IMR-90 (cell line): ENCODE measurements around the gene NUP93. TPM values are rescaled to one million over a fixed set of nuclear protein-coding genes. Genes with fewer than 3 reads are reported as not detected.
A peak's percentile ranks its signal among the peaks of the same experiment; 100 is the strongest.

Source experiments
- ATAC-seq: fragments of 200-7000 bp; cut with Tn5 transposase; 2 replicates; pipeline ENCODE4 v1.9.1; 2020; ENCODE audit warnings: low read depth, mild to moderate bottlenecking, moderate library complexity
- BruUV-seq: library from RNA; stranded (reverse); fragments of 400-500 nt; replicated peaks from 2 replicates; lab custom pipeline; 2021; lab: Mats Ljungman, UMichigan
- CTCF ChIA-PET: fragments of 300-600 bp; formaldehyde crosslinking; extraction: SDS; loops from one replicate; lab custom pipeline; 2021; ENCODE audit warnings: antibody characterized with exemption; lab: Yijun Ruan, JAX
- POLR2A ChIA-PET: fragments of 300-600 bp; sonication (Branson Sonifier 250); formaldehyde crosslinking; loops from one replicate; lab custom pipeline; 2022; ENCODE audit warnings: antibody characterized with exemption; ENCODE audit not compliant: unreplicated experiment; lab: Charles Lee
- DNase-seq: peaks from one replicate; pipeline ENCODE4 v3.0.0; 2013
- H2AFZ ChIP-seq: replicated peaks from 2 replicates; pipeline ENCODE3; 2013; ENCODE audit warnings: low read length, mild to moderate bottlenecking; ENCODE audit not compliant: poor library complexity
- H2AK5ac ChIP-seq: 2 replicates; pipeline ENCODE4 v1.6.1; 2013; ENCODE audit warnings: low read depth, low read length, inconsistent platforms
- H2AK9ac ChIP-seq: replicated peaks from 2 replicates; pipeline ENCODE3; 2013; ENCODE audit warnings: mild to moderate bottlenecking, low read depth, low read length, moderate library complexity; ENCODE audit not compliant: poor library complexity
- H2BK120ac ChIP-seq: 2 replicates; pipeline ENCODE4 v1.6.1; 2013; ENCODE audit warnings: low read depth, low read length, inconsistent platforms
- H2BK15ac ChIP-seq: 3 replicates; pipeline ENCODE4 v1.6.1; 2013; ENCODE audit warnings: low read depth, low read length, inconsistent platforms
- H2BK20ac ChIP-seq: 2 replicates; pipeline ENCODE4 v1.6.1; 2013; ENCODE audit warnings: low read depth, mild to moderate bottlenecking, inconsistent platforms, low read length, moderate library complexity
- H2BK5ac ChIP-seq: 2 replicates; pipeline ENCODE4 v1.6.1; 2013; ENCODE audit warnings: mild to moderate bottlenecking, low read depth, low read length, inconsistent platforms; ENCODE audit not compliant: poor library complexity, severe bottlenecking
- H3K14ac ChIP-seq: replicated peaks from 2 replicates; pipeline ENCODE4 v1.6.1; 2013; ENCODE audit warnings: low read depth, low read length, inconsistent platforms
- H3K18ac ChIP-seq: 2 replicates; pipeline ENCODE4 v1.6.1; 2013; ENCODE audit warnings: low read depth, low read length, control low read depth
- H3K23ac ChIP-seq: 2 replicates; pipeline ENCODE4 v1.6.1; 2013; ENCODE audit warnings: low read depth, low read length, inconsistent platforms
- H3K27ac ChIP-seq: 2 replicates; pipeline ENCODE4 v1.5.1; 2013; ENCODE audit warnings: mild to moderate bottlenecking, control low read depth, low read length; ENCODE audit not compliant: insufficient read depth
- H3K27me3 ChIP-seq: 2 replicates; pipeline ENCODE4 v1.6.1; 2013; ENCODE audit warnings: low read length; ENCODE audit not compliant: control insufficient read depth, insufficient read depth
- H3K36me3 ChIP-seq: 2 replicates; pipeline ENCODE4 v1.6.1; 2013; ENCODE audit warnings: low read length, mixed read lengths; ENCODE audit not compliant: control insufficient read depth, insufficient read depth
- H3K4ac ChIP-seq: 2 replicates; pipeline ENCODE4 v1.6.1; 2013; ENCODE audit warnings: low read depth, low read length, inconsistent platforms
- H3K4me1 ChIP-seq: 2 replicates; pipeline ENCODE4 v1.6.1; 2013; ENCODE audit warnings: low read length, mixed read lengths; ENCODE audit not compliant: control insufficient read depth, insufficient read depth
- H3K4me2 ChIP-seq: 2 replicates; pipeline ENCODE4 v1.6.1; 2013; ENCODE audit warnings: low read depth, mild to moderate bottlenecking, control low read depth, low read length, moderate library complexity
- H3K4me3 ChIP-seq: 2 replicates; pipeline ENCODE4 v1.5.1; 2013; ENCODE audit warnings: low read depth, mild to moderate bottlenecking, control low read depth, low read length, moderate library complexity; ENCODE audit not compliant: insufficient read depth
- H3K56ac ChIP-seq: 2 replicates; pipeline ENCODE4 v1.6.1; 2013; ENCODE audit warnings: low read length, inconsistent platforms; ENCODE audit not compliant: insufficient read depth; ENCODE audit errors: extremely low read depth
- H3K79me1 ChIP-seq, 2 experiments: 2 replicates each; pipeline ENCODE4 v1.6.1; 2013; ENCODE audit warnings: low read length in 2 of 2, inconsistent platforms in 1 of 2, low read depth in 1 of 2
- H3K9ac ChIP-seq: 2 replicates; pipeline ENCODE4 v1.6.1; 2013; ENCODE audit warnings: low read depth, low read length, control low read depth
- H3K9me1 ChIP-seq: 2 replicates; pipeline ENCODE4 v1.6.1; 2013; ENCODE audit warnings: low read length, inconsistent platforms; ENCODE audit not compliant: insufficient read depth
- H3K9me3 ChIP-seq: 2 replicates; pipeline ENCODE4 v1.6.1; 2013; ENCODE audit warnings: low read length; ENCODE audit not compliant: control insufficient read depth, insufficient read depth
- H4K20me1 ChIP-seq: 2 replicates; pipeline ENCODE4 v1.6.1; 2013; ENCODE audit warnings: low read length, inconsistent platforms; ENCODE audit not compliant: insufficient read depth
- H4K5ac ChIP-seq: 2 replicates; pipeline ENCODE4 v1.6.1; 2013; ENCODE audit warnings: mild to moderate bottlenecking, low read depth, low read length, control low read depth
- H4K8ac ChIP-seq, 2 experiments: 2 replicates each; pipeline ENCODE4 v1.6.1; 2013; ENCODE audit warnings: low read depth in 2 of 2, low read length in 2 of 2, control low read depth in 1 of 2, inconsistent platforms in 1 of 2
- H4K91ac ChIP-seq: 2 replicates; pipeline ENCODE4 v1.6.1; 2013; ENCODE audit warnings: low read depth, low read length, inconsistent platforms; ENCODE audit not compliant: insufficient read depth
- CEBPB ChIP-seq: IDR thresholded peaks from 2 replicates; pipeline ENCODE4 v1.6.1; 2012; ENCODE audit warnings: low read depth, low read length, improper control_type of control experiment
- MAFK ChIP-seq: IDR thresholded peaks from 2 replicates; pipeline ENCODE4 v1.6.1; 2012; ENCODE audit warnings: low read depth, low read length, improper control_type of control experiment
- MAZ ChIP-seq: IDR thresholded peaks from 2 replicates; pipeline ENCODE4 v1.6.1; 2012; ENCODE audit warnings: low read depth, mild to moderate bottlenecking, low read length, improper control_type of control experiment, moderate library complexity, borderline replicate concordance
- MXI1 ChIP-seq: IDR thresholded peaks from 2 replicates; pipeline ENCODE4 v1.6.1; 2012; ENCODE audit warnings: low read depth, mild to moderate bottlenecking, low read length, moderate library complexity, borderline replicate concordance
- NFE2L2 ChIP-seq: fragments of 150-350 bp; IDR thresholded peaks from 2 replicates; pipeline ENCODE4 v1.6.1; 2016; ENCODE audit warnings: low read depth, mild to moderate bottlenecking, low read length
- POLR2A ChIP-seq: IDR thresholded peaks from 2 replicates; pipeline ENCODE4 v1.6.1; 2012; ENCODE audit warnings: mild to moderate bottlenecking, low read depth, low read length
- RAD21 ChIP-seq: IDR thresholded peaks from 2 replicates; pipeline ENCODE4 v1.6.1; 2012; ENCODE audit warnings: low read length, improper control_type of control experiment
- RCOR1 ChIP-seq: IDR thresholded peaks from 2 replicates; pipeline ENCODE4 v1.6.1; 2012; ENCODE audit warnings: mild to moderate bottlenecking, low read length, improper control_type of control experiment; ENCODE audit not compliant: insufficient replicate concordance
- RFX5 ChIP-seq: IDR thresholded peaks from 2 replicates; pipeline ENCODE4 v1.8.0; 2012; ENCODE audit warnings: low read depth, mild to moderate bottlenecking, low read length, moderate library complexity
- SMC3 ChIP-seq: fragments of 150-350 bp; IDR thresholded peaks from 2 replicates; pipeline ENCODE4 v1.6.1; 2016; ENCODE audit warnings: low read depth, mild to moderate bottlenecking, antibody characterized with exemption, low read length, moderate library complexity
- USF2 ChIP-seq: fragments of 150-350 bp; IDR thresholded peaks from 2 replicates; pipeline ENCODE4 v1.6.1; 2017; ENCODE audit warnings: mild to moderate bottlenecking, antibody characterized with exemption, low read length, low read depth
- WGBS, 2 experiments: methylation state at CpG; one replicate each; pipeline versions ENCODE4 v1.1.5 to v1.1.7; 2013; ENCODE audit warnings: missing lambda C conversion rate in 2 of 2; ENCODE audit not compliant: insufficient read length in 1 of 2; ENCODE audit errors: extremely low coverage in 2 of 2; 5-methylcytosine and 5-hydroxymethylcytosine counted together
- dilution Hi-C: fragments of 300-500 bp; cut with HindIII; formaldehyde crosslinking; loops from one replicate; pipeline ENCODE4 v1.14.3; 2018; ENCODE audit warnings: low sequenced_read_pairs; ENCODE audit not compliant: unreplicated experiment
- in situ Hi-C: fragments of 300-500 bp; cut with MboI; formaldehyde crosslinking; loops from 3 replicates; pipeline ENCODE4 v1.14.3; 2019; ENCODE audit warnings: low sequenced_read_pairs, inconsistent platforms, mixed read lengths
- intact Hi-C: fragments of 100-400 bp; cut with micrococcal nuclease; formaldehyde crosslinking; loops from 2 replicates; pipeline ENCODE4 v1.10.0; 2022
- polyA plus RNA-seq, 3 experiments: library from polyadenylated mRNA; depleted of rRNA; stranded (reverse); fragments of >200 nt; gene quantifications; 2 replicates each; pipeline ENCODE4 v1.2.3, GENCODE V29; 2012; ENCODE audit warnings: low replicate concordance in 1 of 3
- total RNA-seq: library from RNA; depleted of rRNA; stranded (reverse); fragments of >200 nt; gene quantifications from 2 replicates; pipeline ENCODE4 v1.2.3, GENCODE V29; 2012
- TF ChIP-seq, protein P1 (sequence below): fragments of 150-350 bp; IDR thresholded peaks from 2 replicates; pipeline ENCODE4 v1.6.1; 2016; ENCODE audit warnings: low read depth, mild to moderate bottlenecking, low read length, moderate library complexity, borderline replicate concordance
- TF ChIP-seq, protein P2 (sequence below): conservative IDR thresholded peaks from 2 replicates; pipeline ENCODE4 v1.5.1; 2012; ENCODE audit warnings: mild to moderate bottlenecking, low read depth, low read length, improper control_type of control experiment

The NUP93 gene
- total and polyA plus RNA-seq, 2 of the 4 experiments (the other 2 are of a cell fraction) = 54.6 to 72.6 TPM

DNA sequence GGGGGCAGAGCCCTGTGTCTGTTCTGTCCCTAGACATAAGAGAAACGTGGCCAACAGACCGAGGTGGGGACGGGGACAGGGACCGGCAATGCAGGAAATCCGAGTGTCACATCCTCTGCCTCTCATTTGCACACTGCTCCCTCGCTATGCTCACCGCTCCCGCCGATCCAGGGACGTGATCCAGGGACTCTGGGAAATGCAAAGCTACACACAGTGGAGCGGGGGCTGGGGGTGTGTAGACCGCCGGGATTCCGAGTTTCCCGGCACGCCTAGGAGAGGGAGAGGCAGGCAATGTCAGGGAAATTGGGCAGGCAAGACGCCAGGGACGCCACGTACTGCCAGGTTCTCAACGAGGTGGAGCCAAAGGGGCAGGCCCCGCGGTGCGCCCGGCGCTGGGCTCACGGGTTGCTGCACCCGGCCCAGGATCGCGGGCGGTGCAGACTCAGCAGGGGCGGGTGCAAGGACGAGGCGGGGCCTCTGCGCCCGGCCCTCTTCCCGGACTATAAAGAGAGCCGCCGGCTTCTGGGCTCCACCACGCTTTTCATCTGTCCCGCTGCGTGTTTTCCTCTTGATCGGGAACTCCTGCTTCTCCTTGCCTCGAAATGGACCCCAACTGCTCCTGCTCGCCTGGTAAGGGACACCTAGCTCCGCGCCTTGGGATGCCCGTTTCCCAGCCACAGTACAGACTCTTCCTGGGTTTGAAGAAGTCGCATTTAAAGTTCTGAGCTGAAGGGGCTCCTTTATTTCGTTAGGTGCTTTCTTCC is 47.8 kb upstream of the NUP93 start, which contains the start of gene MT1X:
Gene MT1X (plus strand): TSS at position 532 of the 764 bp plus-strand sequence. CDS start 71 bp downstream, at position 603.
- Histone ChIP-seq H2BK120ac (peak within 1 kb of the TSS; percentile 69), H3K9ac (peak within 1 kb of the TSS; percentile 77), H3K27ac (peak within 1 kb of the TSS; percentile 50), H3K4me1 (peaks cover 7% of the 10 kb centered on the region; the same call in 1 of the 2 replicates), H3K79me1 (peaks cover 3% of the 10 kb centered on the region in 2 experiments; a peak in 1 of 4 replicates), H3K23ac (peak within 1 kb of the TSS; percentile 73), H3K4me2 (peak within 1 kb of the TSS; percentile 93), H4K91ac (peak within 1 kb of the TSS; percentile 53), H4K20me1 (no peaks in the 10 kb centered on the region), H2AK9ac (peak within 1 kb of the TSS; percentile 90), H3K9me1 (no peaks in the 10 kb centered on the region), H3K27me3 (peaks cover 7% of the 10 kb centered on the region), H3K4me3 (peak within 1 kb of the TSS; percentile 58), H2AFZ (peak within 1 kb of the TSS; percentile 94), H4K8ac (peak within 1 kb of the TSS; percentile 53 to 95), H2BK15ac (peak within 1 kb of the TSS; percentile 19; the same call in 1 of the 3 replicates), H3K36me3 (no peaks in the 10 kb centered on the region; the same call in 1 of the 2 replicates), H2BK20ac (peak within 1 kb of the TSS; percentile 21), H4K5ac (peak within 1 kb of the TSS; percentile 56; the same call in 1 of the 2 replicates), H3K9me3 (0 out of 2 replicates have a peak, but pooled peaks cover 3% of the 10 kb centered on the region), H2AK5ac (peak within 1 kb of the TSS; percentile 81), H2BK5ac (no peak within 1 kb of the TSS), H3K56ac (peak within 1 kb of the TSS; percentile 60), H3K4ac (peak within 1 kb of the TSS; percentile 80), H3K14ac (peak within 1 kb of the TSS; percentile 75), H3K18ac (peak within 1 kb of the TSS; percentile 39)
- POLR2A ChIA-PET = interaction anchor here (0.6 kb wide), 1 partner anchor 29 kb away, joined by 9 read pairs; no protein-coding TSS in a partner anchor
- in situ Hi-C loops (no loop called here), dilution Hi-C loops (no loop called here), intact Hi-C loops (loop anchor here (5.0 kb wide), 2 partner anchors 55 to 75 kb away; partner anchors contain the start of genes MT1E and MT2A)
- ATAC-seq (peak; percentile 99), DNase-seq (peak; percentile 77)
- no TSS peak for BruUV-seq
- WGBS, 2 experiments = 1% methylated on average over 20 of the region's 49 CpGs; no CpG with 5 or more reads in 1 of the 2 experiments
- CTCF ChIA-PET = interaction anchor here (1.8 kb wide), 1 partner anchor 9 kb away, joined by 8 read pairs; no protein-coding TSS in a partner anchor
- TF ChIP-seq MXI1 = 0 out of 2 replicates have a peak, but pooled peaks have one; percentile 8
- TF ChIP-seq SMC3 = no peak
- TF ChIP-seq, protein P1, sequence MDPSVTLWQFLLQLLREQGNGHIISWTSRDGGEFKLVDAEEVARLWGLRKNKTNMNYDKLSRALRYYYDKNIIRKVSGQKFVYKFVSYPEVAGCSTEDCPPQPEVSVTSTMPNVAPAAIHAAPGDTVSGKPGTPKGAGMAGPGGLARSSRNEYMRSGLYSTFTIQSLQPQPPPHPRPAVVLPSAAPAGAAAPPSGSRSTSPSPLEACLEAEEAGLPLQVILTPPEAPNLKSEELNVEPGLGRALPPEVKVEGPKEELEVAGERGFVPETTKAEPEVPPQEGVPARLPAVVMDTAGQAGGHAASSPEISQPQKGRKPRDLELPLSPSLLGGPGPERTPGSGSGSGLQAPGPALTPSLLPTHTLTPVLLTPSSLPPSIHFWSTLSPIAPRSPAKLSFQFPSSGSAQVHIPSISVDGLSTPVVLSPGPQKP = no peak
- TF ChIP-seq, protein P2, sequence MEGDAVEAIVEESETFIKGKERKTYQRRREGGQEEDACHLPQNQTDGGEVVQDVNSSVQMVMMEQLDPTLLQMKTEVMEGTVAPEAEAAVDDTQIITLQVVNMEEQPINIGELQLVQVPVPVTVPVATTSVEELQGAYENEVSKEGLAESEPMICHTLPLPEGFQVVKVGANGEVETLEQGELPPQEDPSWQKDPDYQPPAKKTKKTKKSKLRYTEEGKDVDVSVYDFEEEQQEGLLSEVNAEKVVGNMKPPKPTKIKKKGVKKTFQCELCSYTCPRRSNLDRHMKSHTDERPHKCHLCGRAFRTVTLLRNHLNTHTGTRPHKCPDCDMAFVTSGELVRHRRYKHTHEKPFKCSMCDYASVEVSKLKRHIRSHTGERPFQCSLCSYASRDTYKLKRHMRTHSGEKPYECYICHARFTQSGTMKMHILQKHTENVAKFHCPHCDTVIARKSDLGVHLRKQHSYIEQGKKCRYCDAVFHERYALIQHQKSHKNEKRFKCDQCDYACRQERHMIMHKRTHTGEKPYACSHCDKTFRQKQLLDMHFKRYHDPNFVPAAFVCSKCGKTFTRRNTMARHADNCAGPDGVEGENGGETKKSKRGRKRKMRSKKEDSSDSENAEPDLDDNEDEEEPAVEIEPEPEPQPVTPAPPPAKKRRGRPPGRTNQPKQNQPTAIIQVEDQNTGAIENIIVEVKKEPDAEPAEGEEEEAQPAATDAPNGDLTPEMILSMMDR = no peak
- no peak for TF ChIP-seq USF2
- TF ChIP-seq MAFK = peak; percentile 57
- TF ChIP-seq RCOR1 = no peak
- TF ChIP-seq CEBPB = no peak
- peak; percentile 23; the same call in 1 of the 2 replicates for TF ChIP-seq MAZ
- peak; percentile 91 for TF ChIP-seq POLR2A
- TF ChIP-seq NFE2L2 = no peak
- no peak for TF ChIP-seq RFX5
- no peak for TF ChIP-seq RAD21
